HCT116 (cell line): Measurements from ENCODE around the gene MLANA. TPM values are rescaled to one million over a fixed set of nuclear protein-coding genes. Genes with fewer than 3 reads are reported as not detected.

ENCODE experiments used
- ATAC-seq: fragments of 200-7000 bp; cut with Tn5 transposase; 2 replicates; pipeline ENCODE4 v1.9.1; 2020; ENCODE audit warnings: mild to moderate bottlenecking, moderate library complexity
- BruUV-seq: library from RNA; stranded (reverse); fragments of 400-500 nt; replicated peaks from 2 replicates; lab custom pipeline; 2021; lab: Mats Ljungman, UMichigan
- CTCF ChIA-PET: fragments of 300-600 bp; sonication (Branson Sonifier 250); formaldehyde crosslinking; loops from one replicate; lab custom pipeline; 2021; ENCODE audit warnings: antibody characterized with exemption; lab: Charles Lee
- POLR2A ChIA-PET: fragments of 300-600, 350-600 bp; sonication (Branson Sonifier 250); formaldehyde crosslinking; loops from one replicate; lab custom pipeline; 2021; ENCODE audit warnings: antibody characterized with exemption; lab: Charles Lee
- RAD21 ChIA-PET, 2 experiments: fragments of 300-600 bp; sonication (Branson Sonifier 250); formaldehyde crosslinking; loops; one replicate each; lab custom pipeline; 2023; ENCODE audit warnings: low total read pairs in 2 of 2; ENCODE audit not compliant: uncharacterized antibody in 2 of 2, unreplicated experiment in 2 of 2, low non-redundant PET in 1 of 2; lab: Charles Lee
- DNase-seq: peaks from one replicate; pipeline ENCODE4 v3.0.0-alpha.2; 2010; ENCODE audit warnings: low read depth, low spot score
- H2AFZ ChIP-seq: fragments of 200-600 bp; shearing (Covaris generic), sonication (generic); 2 replicates; pipeline ENCODE4 v1.6.1; 2017; ENCODE audit warnings: low read depth, mixed run types, mixed read lengths, antibody characterized with exemption, low read length; ENCODE audit not compliant: poor library complexity, severe bottlenecking
- H3K27ac ChIP-seq: 2 replicates; pipeline ENCODE4 v1.5.1; 2012; ENCODE audit warnings: low read depth, low read length
- H3K27me3 ChIP-seq: fragments of 200-600 bp; sonication (generic); 2 replicates; pipeline ENCODE4 v1.6.1; 2016; ENCODE audit warnings: mixed run types, low read length, mixed read lengths; ENCODE audit not compliant: insufficient read depth
- H3K36me3 ChIP-seq, 2 experiments: fragments of 200-500 bp in 1 of 2; fragments of 200-600 bp in 1 of 2; sonication (Bioruptor generic) in 1 of 2; sonication (generic) in 1 of 2; 2 replicates each; pipeline versions ENCODE4 v1.5.1 to v1.6.1; 2014 to 2016; ENCODE audit warnings: low read length in 2 of 2, inconsistent platforms in 1 of 2, mixed read lengths in 1 of 2, mixed run types in 1 of 2; ENCODE audit not compliant: insufficient read depth in 2 of 2, control insufficient read depth in 1 of 2
- H3K4me1 ChIP-seq, 2 experiments: fragments of 200-600 bp in 1 of 2; sonication (generic) in 1 of 2; 2 replicates each; pipeline versions ENCODE4 v1.5.1 to v1.6.1; 2012 to 2017; ENCODE audit warnings: low read length in 2 of 2, inconsistent platforms in 1 of 2, mild to moderate bottlenecking in 1 of 2, mixed read lengths in 1 of 2, mixed run types in 1 of 2, moderate library complexity in 1 of 2; ENCODE audit not compliant: insufficient read depth in 2 of 2, control insufficient read depth in 1 of 2
- H3K4me2 ChIP-seq: fragments of 200-600 bp; sonication (generic); 2 replicates; pipeline ENCODE4 v1.6.1; 2017; ENCODE audit warnings: mixed run types, low read length, mixed read lengths
- H3K4me3 ChIP-seq, 2 experiments: fragments of 200-600 bp in 1 of 2; sonication (generic) in 1 of 2; replicated peaks in 1 of 2; 2 replicates each; pipeline ENCODE4 v1.5.1; 2011 to 2016; ENCODE audit warnings: low read length in 2 of 2, control low read depth in 1 of 2, low read depth in 1 of 2, mild to moderate bottlenecking in 1 of 2, mixed read lengths in 1 of 2, mixed run types in 1 of 2
- H3K79me2 ChIP-seq: fragments of 200-600 bp; sonication (generic); 2 replicates; pipeline ENCODE4 v1.6.1; 2017; ENCODE audit warnings: mild to moderate bottlenecking, mixed run types, low read length, moderate library complexity, mixed read lengths; ENCODE audit not compliant: insufficient read depth
- H3K9ac ChIP-seq: fragments of 200-600 bp; sonication (generic); 2 replicates; pipeline ENCODE4 v1.6.1; 2016; ENCODE audit warnings: low read length, mixed read lengths
- H3K9me2 ChIP-seq: fragments of 200-600 bp; sonication (generic), shearing (Covaris generic); 2 replicates; pipeline ENCODE4 v1.6.1; 2017; ENCODE audit warnings: mixed run types, mild to moderate bottlenecking, moderate library complexity; ENCODE audit not compliant: insufficient read depth
- H3K9me3 ChIP-seq, 2 experiments: fragments of 200-500 bp in 1 of 2; fragments of 200-600 bp in 1 of 2; sonication (Bioruptor generic) in 1 of 2; sonication (generic) in 1 of 2; 2 replicates each; pipeline ENCODE4 v1.6.1; 2014 to 2017; ENCODE audit warnings: low read length in 2 of 2, mixed read lengths in 2 of 2, inconsistent platforms in 1 of 2, low read depth in 1 of 2, mild to moderate bottlenecking in 1 of 2, mixed run types in 1 of 2, moderate library complexity in 1 of 2; ENCODE audit not compliant: control insufficient read depth in 1 of 2, insufficient read depth in 1 of 2
- H4K20me1 ChIP-seq: fragments of 200-600 bp; sonication (generic), shearing (Covaris generic); 2 replicates; pipeline ENCODE4 v1.6.1; 2017; ENCODE audit warnings: mixed run types, mild to moderate bottlenecking, moderate library complexity; ENCODE audit not compliant: insufficient read depth
- CBX3 ChIP-seq: IDR thresholded peaks from 2 replicates; pipeline ENCODE4 v1.6.1; 2012; ENCODE audit warnings: low read depth
- CEBPB ChIP-seq: IDR thresholded peaks from 2 replicates; pipeline ENCODE4 v1.6.1; 2012; ENCODE audit warnings: low read depth
- EGR1 ChIP-seq: IDR thresholded peaks from 2 replicates; pipeline ENCODE4 v1.6.1; 2012; ENCODE audit warnings: low read depth
- ELF1 ChIP-seq: IDR thresholded peaks from 2 replicates; pipeline ENCODE4 v1.6.1; 2012; ENCODE audit warnings: low read depth, borderline replicate concordance
- FOSL1 ChIP-seq: IDR thresholded peaks from 2 replicates; pipeline ENCODE4 v1.6.1; 2012; ENCODE audit warnings: low read depth
- JUND ChIP-seq: IDR thresholded peaks from 2 replicates; pipeline ENCODE4 v1.6.1; 2012
- REST ChIP-seq: IDR thresholded peaks from 2 replicates; pipeline ENCODE4 v1.6.1; 2012; ENCODE audit warnings: low read depth
- SP1 ChIP-seq: IDR thresholded peaks from 2 replicates; pipeline ENCODE4 v1.6.1; 2012; ENCODE audit warnings: low read depth
- TCF7L2 ChIP-seq: IDR thresholded peaks from 2 replicates; pipeline ENCODE4 v1.7.0; 2011; ENCODE audit warnings: borderline replicate concordance, inconsistent platforms; ENCODE audit not compliant: insufficient read depth, insufficient read length; ENCODE audit errors: extremely low read depth
- YY1 ChIP-seq: IDR thresholded peaks from 2 replicates; pipeline ENCODE4 v1.6.1; 2011; ENCODE audit warnings: low read length, low read depth, moderate library complexity, mild to moderate bottlenecking; ENCODE audit not compliant: insufficient replicate concordance; ENCODE audit errors: extremely low read depth
- ZFX ChIP-seq: fragments of 450-650 bp; IDR thresholded peaks from 2 replicates; pipeline ENCODE4 v1.6.1; 2017
- ZNF274 ChIP-seq: fragments of 200-500 bp; sonication (Bioruptor generic); IDR thresholded peaks from 2 replicates; pipeline ENCODE4 v1.6.1; 2014; ENCODE audit warnings: mild to moderate bottlenecking, low read depth, low read length, inconsistent platforms
- intact Hi-C: fragments of 100-400 bp; cut with micrococcal nuclease; formaldehyde crosslinking; loops from 2 replicates; pipeline ENCODE4 v1.10.0; 2022
- total RNA-seq: library from RNA; stranded (reverse); gene quantifications from one replicate; pipeline ENCODE4 v1.2.1, GENCODE V29; 2021; ENCODE audit not compliant: unreplicated experiment
- TF ChIP-seq, protein P1 (sequence below): IDR thresholded peaks from 2 replicates; pipeline ENCODE4 v1.6.1; 2012
- TF ChIP-seq, protein P2 (sequence below): IDR thresholded peaks from 2 replicates; pipeline ENCODE4 v1.6.1; 2012
- TF ChIP-seq, protein P3 (sequence below): IDR thresholded peaks from 2 replicates; pipeline ENCODE4 v1.6.1; 2011; ENCODE audit warnings: mild to moderate bottlenecking, low read length, moderate library complexity; ENCODE audit not compliant: insufficient replicate concordance; ENCODE audit errors: extremely low read depth

The MLANA gene
- total RNA-seq, 1 experiment from 2014 or later = not detected

DNA sequence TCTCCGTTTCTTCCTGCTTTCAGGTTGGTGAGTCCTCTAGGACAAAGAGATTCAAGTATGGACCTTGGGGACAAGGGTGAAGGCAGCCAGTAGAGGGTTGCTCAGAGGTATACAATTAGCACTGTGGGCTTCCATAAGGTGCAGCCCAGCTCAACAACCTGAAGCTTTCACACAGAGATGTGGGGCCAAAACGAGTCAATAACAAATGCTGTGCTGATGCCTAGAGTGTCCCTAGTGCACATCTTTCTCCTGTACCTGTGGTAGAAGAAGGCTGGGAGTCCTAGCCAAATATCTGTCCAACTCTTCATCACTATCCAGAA, 20.7 kb upstream of the MLANA start:
- Histone ChIP-seq H3K9me2 (no peaks in the 10 kb centered on the region), H3K4me3 (no peak overlapping the region), H3K27me3 (no peaks in the 10 kb centered on the region), H3K9me3 (no peaks in the 10 kb centered on the region), H3K27ac (no peak overlapping the region), H4K20me1 (no peaks in the 10 kb centered on the region), H3K4me2 (no peak overlapping the region), H3K79me2 (no peaks in the 10 kb centered on the region), H3K4me1 (peaks cover 6 to 11% of the 10 kb centered on the region in 2 experiments; a peak in 2 of 4 replicates), H2AFZ (peak overlapping the region; percentile 10), H3K36me3 (no peaks in the 10 kb centered on the region), H3K9ac (no peak overlapping the region)
- no TSS peak for BruUV-seq
- ChIA-PET POLR2A (no interaction called here), RAD21 (no interaction called here), CTCF (interaction anchor here (0.8 to 3.0 kb wide), 4 partner anchors 10 to 184 kb away, joined by 3 to 21 read pairs (median 7); no protein-coding TSS in a partner anchor)
- TF ChIP-seq CEBPB (no peak), ZNF274 (no peak), CBX3 (no peak), EGR1 (no peak), YY1 (no peak), REST (no peak), ELF1 (no peak), JUND (no peak), FOSL1 (no peak), SP1 (no peak), TCF7L2 (no peak), ZFX (no peak)
- TF ChIP-seq, protein P1, sequence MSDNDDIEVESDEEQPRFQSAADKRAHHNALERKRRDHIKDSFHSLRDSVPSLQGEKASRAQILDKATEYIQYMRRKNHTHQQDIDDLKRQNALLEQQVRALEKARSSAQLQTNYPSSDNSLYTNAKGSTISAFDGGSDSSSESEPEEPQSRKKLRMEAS = no peak
- TF ChIP-seq, protein P2, sequence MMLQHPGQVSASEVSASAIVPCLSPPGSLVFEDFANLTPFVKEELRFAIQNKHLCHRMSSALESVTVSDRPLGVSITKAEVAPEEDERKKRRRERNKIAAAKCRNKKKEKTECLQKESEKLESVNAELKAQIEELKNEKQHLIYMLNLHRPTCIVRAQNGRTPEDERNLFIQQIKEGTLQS = no peak
- TF ChIP-seq, protein P3, sequence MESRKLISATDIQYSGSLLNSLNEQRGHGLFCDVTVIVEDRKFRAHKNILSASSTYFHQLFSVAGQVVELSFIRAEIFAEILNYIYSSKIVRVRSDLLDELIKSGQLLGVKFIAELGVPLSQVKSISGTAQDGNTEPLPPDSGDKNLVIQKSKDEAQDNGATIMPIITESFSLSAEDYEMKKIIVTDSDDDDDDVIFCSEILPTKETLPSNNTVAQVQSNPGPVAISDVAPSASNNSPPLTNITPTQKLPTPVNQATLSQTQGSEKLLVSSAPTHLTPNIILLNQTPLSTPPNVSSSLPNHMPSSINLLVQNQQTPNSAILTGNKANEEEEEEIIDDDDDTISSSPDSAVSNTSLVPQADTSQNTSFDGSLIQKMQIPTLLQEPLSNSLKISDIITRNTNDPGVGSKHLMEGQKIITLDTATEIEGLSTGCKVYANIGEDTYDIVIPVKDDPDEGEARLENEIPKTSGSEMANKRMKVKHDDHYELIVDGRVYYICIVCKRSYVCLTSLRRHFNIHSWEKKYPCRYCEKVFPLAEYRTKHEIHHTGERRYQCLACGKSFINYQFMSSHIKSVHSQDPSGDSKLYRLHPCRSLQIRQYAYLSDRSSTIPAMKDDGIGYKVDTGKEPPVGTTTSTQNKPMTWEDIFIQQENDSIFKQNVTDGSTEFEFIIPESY = no peak
- intact Hi-C loops = no loop called here
- DNase-seq (no peak), ATAC-seq (peak; percentile 63)
